Measurements from ENCODE around the gene ADCY10. TPM values are rescaled to one million over a fixed set of nuclear protein-coding genes. Genes with fewer than 3 reads are reported as not detected.

ADCY10 gene
- total and polyA plus RNA-seq, 2 experiments from 2014 or later: not detected

DNA sequence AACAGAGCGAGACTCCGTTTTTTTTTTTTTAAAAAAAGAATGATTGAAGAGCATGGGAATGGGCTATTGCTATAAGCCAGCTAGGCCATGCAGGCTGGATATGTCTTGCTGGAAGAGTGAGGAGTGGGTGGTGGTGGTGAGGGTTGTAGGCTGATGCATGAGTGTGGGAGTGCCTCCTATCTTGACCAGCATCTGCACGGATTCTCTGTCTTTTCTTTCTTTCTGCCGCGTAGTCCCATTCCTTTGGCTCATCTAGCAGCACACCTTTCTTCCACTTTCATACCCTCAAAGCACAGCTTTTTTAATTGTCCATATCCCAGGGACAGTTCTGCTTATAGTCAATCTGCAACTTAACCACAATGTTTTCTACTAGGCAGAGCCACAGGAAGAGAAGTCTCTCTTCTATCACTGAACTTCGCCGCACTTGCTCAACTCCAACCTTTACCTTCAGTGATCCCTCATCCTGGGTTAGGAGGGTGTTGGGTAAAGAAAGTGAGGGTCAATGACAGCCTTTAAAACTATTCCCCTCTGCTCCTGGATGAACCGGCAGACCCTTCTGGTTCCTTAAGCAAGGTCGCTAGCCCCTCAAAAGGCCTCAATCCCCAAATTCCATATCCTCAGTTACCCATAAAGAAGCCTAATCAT, 15.2 kb downstream of the ADCY10 start:
- DNase-seq (ENCODE audit: low spot score): no peak
- no peaks in the 10 kb centered on the region for H4K20me1 ChIP-seq (replicated peaks; ENCODE audit: insufficient read depth)
- no peak overlapping the region for H3K4me3 ChIP-seq
- no peaks in the 10 kb centered on the region for H3K36me3 Mint-ChIP-seq (ENCODE audit: low read depth)
- no peaks in the 10 kb centered on the region for H3K9me3 Mint-ChIP-seq
- peak overlapping the region; percentile 47; the same call in 1 of the 2 replicates for H2AFZ ChIP-seq
- no peaks in the 10 kb centered on the region; the same call in 1 of the 3 replicates for H3K4me1 Mint-ChIP-seq
- no peak overlapping the region for H3K27ac ChIP-seq (ENCODE audit: low read depth)
- H3K4me2 ChIP-seq: no peak overlapping the region
- TF ChIP-seq NANOG (IDR thresholded peaks at IDR 0.05; ENCODE audit: borderline replicate concordance): no peak
- TF ChIP-seq ZNF462 (CRISPR knock-in tag; IDR thresholded peaks at IDR 0.05): no peak
- no peak for TF ChIP-seq STAT1 (IDR thresholded peaks at IDR 0.05; ENCODE audit: unreplicated experiment)
- no peak for TF ChIP-seq JUNB (IDR thresholded peaks at IDR 0.05; ENCODE audit: unreplicated experiment)
- no peak for TF ChIP-seq ETS1 (IDR thresholded peaks at IDR 0.05)
- no peak for TF ChIP-seq CTCF (conservative IDR thresholded peaks at IDR 0.05; ENCODE audit: low read depth in 2 of 2)
- no peak for TF ChIP-seq POLR2AphosphoS5 (IDR thresholded peaks at IDR 0.05; ENCODE audit: low read depth)
- no peak for TF ChIP-seq EZH2phosphoT487 (IDR thresholded peaks at IDR 0.05; ENCODE audit: unreplicated experiment)
- no peak for TF ChIP-seq EZH2 (IDR thresholded peaks at IDR 0.05; ENCODE audit: low read depth, unreplicated experiment)
- no peak for TF ChIP-seq CREB1 (CRISPR knock-in tag; IDR thresholded peaks at IDR 0.05; ENCODE audit: low read depth)
- TF ChIP-seq ZNF114 (CRISPR knock-in tag; IDR thresholded peaks at IDR 0.05): no peak
- TF ChIP-seq REST (IDR thresholded peaks at IDR 0.05; ENCODE audit: unreplicated experiment): no peak
- TF ChIP-seq ZNF331 (CRISPR knock-in tag; IDR thresholded peaks at IDR 0.05; ENCODE audit: low read depth): no peak
- H3K4me3 Mint-ChIP-seq: no peak overlapping the region
- no peaks in the 10 kb centered on the region for H3K36me3 ChIP-seq (ENCODE audit: insufficient read depth)
- no peaks in the 10 kb centered on the region for H3F3A ChIP-seq (replicated peaks; ENCODE audit: low read depth)
- no peaks in the 10 kb centered on the region for H3K9me2 ChIP-seq (ENCODE audit: insufficient read depth)
- H3K4me1 ChIP-seq (ENCODE audit: insufficient read depth): no peaks in the 10 kb centered on the region
- no peaks in the 10 kb centered on the region for H3K27me3 Mint-ChIP-seq (ENCODE audit: insufficient read depth, low read depth, poor library complexity)
- H3K27me3 ChIP-seq (ENCODE audit: insufficient read depth): no peaks in the 10 kb centered on the region
- ATAC-seq: no peak
- H3K79me2 ChIP-seq (replicated peaks; ENCODE audit: insufficient read depth): no peaks in the 10 kb centered on the region
- H3K27ac Mint-ChIP-seq: no peak overlapping the region

Measured in GM23338 (cell line).